ENCODE measurements around the gene IL1RN.
A peak's percentile ranks its signal among the peaks of the same experiment; 100 is the strongest.

DNA sequence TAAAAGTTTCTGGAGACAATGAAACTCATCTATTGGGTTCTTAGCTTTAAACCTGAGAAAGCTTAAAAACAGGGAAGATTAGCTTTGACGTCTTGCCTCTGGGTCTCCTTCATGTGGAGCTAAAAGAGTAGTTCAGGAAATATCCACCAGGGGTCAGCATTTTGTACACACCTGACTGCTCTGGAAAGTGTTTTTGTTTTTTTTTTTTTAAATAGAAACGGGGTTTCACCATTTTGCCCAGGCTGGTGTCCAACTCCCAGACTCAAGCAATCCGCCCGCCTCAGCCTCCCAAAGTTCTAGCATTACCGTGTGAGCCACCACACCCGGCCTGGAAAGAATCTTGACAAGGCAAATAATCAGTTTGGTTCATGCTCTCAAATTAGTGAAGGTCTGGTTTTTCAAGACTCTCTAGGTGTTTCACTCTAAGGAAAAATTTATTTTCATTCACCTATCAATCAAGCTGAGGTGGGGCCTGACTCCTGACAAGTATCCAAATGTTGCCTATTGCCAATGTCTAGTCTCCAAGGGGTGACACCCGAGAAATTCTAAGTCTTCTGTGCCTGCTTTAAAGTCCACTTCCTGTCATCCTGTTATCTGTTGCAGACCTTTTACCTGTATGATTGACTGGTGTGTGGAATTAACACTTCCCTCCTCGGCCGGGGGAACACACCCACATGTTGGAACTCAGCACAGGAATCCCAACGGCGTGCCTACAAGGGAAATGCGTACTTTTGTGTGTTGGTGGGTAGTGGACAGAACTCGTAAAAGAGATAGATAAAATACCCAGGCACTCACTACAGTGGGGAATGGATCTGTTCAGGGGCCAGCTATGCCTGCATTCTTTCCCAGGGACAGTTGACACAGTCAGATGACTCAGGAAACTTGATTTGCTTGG is 11.3 kb downstream of the IL1RN start:
- peak; percentile 70 to 90 for TF ChIP-seq CTCF (IDR thresholded peaks at IDR 0.05)
- no peak for TF ChIP-seq POLR2A (IDR thresholded peaks at IDR 0.05)

Measured in suprapubic skin (tissue), 3 donors.